SKM-1 (cell line): Measurements from ENCODE around the gene TAS2R38.
"Not testable (repeated sequence)": the region's sequence is repeated elsewhere in the genome, so short reads cannot be mapped to it uniquely, and the experiment has no call there.

Experiments
- DNase-seq: peaks from one replicate; lab custom pipeline; 2025; ENCODE audit not compliant: unreplicated experiment; lab: John Stamatoyannopoulos, UW

The TAS2R38 gene

DNA sequence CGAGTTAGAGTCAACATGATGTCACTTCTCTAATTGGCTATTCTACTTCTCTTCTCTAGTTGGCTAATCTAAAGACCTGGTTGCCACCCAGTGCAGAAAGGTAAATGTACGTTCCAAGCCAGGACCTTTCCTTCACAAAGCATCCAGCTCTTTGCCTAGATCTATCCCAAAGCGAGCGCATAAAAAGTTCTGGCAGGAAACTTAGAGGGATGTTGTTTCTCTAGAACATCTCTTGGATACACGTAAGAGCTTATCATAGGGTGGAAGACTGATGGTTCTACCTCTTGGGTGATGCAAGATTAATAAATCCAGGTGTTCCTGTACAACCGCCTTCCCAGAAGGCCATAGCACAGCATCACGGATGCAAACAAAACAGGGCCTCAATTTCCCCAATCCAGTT lies at the start of gene TAS2R38:
Gene TAS2R38, minus strand, starts transcription at position 101 of the 400 bp plus-strand sequence. Its CDS starts 84 bp downstream, at position 17.
- no peak for DNase-seq

DNA sequence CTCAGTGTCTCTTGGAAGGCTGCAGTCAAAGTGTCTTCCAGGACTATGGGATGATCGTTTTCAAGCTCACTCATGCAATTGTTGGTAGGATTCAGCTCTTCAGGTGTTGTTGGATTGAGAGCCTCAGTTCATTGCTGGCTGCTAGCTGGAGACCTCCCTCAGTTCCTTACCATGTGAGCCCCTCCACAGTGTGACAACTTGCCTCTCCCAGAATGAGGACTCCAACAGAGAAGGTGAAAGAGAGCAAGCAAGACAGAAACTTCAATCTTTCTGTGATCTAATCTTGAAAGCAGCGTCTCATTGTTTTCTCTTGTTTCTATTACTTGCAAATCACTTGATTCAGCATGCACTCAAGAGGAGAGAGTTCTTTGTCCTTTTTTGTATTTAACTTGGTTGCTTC lies 44.6 kb upstream of the TAS2R38 start:
- no peak for DNase-seq

DNA sequence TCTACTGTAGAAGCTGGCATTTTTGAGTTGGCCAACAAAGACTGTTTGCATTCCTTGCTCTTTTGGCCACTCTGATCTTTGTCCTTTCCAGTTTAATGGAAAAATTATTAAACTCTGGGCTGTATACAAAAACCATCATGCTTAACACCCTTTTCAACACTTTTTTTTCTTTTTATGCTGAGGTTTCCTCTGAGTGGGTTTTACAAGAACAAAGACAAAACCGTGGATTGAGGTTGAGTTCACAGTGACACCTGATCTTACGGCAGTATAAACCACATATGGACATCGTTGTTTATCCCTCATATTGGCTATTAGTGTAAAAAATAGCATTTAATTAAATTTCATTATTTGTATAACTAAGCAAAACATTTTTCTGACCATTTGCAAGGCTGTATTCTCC lies 43.9 kb upstream of the TAS2R38 start:
- DNase-seq, result no peak

DNA sequence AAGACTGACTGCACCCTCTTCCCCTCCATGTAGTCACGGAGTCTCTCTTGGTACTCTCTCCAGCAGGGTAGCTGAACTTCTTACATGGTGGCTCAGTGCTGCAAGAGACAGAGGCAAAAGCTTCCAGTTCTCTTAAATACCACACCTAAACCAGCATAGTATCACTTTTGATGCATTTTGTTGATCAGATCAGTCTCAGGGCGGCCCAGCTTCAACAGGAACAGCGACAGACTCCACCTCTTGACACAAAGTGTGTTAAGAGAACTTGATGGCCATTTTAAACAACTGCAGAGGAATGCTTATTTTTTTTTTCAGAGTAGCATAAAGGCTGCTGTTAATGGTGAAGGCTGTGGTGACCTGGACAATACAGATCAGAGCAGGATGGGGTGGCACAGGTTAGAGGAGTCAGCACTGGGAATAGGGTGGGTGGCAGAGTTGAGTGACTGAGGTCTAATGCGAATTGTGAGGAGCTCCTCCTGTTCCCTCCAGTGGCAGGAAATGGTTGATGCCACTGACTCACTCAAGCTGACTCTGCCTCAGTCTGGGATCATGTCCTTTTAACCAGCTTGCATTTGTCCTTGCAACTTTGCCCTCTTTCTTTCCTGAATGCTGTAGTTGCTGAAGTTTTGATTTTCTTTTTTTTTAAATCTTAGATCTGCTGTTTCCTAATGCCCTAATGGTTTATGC lies 39.4 kb upstream of the TAS2R38 start:
- DNase-seq, result no peak

DNA sequence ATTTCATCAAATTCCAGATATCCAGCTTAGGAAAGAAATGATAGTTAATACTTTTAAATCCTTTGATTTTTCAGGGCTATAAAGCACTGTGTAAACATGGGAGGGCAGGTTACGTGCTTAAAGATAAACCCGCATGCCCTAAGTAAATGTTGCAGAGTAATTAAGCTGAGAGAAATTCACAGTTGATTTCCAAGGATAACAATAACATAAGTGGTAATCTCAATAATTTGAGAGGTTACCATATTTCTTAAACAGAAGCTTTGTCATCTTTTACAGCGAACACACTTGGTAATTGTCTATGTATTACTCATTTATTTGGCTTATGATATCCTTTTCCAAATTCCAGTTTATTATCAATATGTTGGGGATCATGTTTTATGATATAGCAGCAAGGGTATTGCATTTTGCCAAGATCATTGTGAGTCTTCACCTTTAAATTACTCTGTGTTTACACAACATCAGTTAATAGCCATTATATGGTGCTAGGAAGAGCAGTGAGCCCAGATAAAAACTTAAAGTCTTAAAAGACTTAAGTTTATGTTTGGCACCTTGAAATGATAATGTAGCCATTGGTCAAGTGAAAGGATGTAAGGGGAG lies 37.5 kb upstream of the TAS2R38 start:
- no peak for DNase-seq

DNA sequence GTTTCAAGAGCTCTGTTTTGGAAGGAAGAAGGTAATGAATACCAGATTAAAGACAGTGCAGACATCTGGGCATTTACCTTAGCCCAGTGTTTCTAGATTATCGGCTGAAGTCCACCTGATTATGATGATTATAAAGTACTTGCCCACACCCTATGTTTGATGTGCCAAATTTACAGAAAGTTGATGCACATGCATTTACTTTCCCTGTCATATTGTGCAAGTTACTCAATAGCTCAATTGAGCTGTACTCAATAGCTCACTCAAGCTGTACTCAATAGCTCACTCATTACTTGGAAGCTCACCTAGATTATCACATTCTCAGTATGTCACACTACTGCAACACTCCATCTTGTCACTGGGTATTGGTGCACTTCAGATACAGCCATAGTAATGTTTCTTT lies 35.6 kb upstream of the TAS2R38 start:
- DNase-seq, result no peak

DNA sequence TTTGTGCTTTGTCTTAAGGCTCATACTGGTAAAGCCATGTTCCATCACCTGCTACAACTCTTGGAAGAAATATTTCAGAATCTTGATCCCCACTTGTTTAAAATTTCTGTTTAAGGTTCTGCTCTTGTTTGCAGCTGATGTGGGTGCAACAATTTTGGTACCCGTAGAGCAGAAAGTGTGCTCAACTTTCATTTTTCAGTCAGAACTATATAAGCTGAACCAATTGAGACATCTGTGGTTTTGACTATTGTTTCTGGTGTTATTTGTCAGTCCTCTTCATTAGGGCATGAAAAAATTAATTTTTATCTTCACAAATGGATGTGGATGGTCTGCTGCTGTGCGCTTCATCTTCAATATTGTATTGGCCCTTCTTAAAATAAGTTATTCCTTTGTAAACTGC lies 33.0 kb upstream of the TAS2R38 start:
- no peak for DNase-seq

- DNase-seq, result no peak
Measured at GRCh38 chr7:142002179-142002578, 28.6 kb upstream of the TAS2R38 start.

- no peak for DNase-seq
Measured at GRCh38 chr7:142001163-142001874, 27.7 kb upstream of the TAS2R38 start.

DNA sequence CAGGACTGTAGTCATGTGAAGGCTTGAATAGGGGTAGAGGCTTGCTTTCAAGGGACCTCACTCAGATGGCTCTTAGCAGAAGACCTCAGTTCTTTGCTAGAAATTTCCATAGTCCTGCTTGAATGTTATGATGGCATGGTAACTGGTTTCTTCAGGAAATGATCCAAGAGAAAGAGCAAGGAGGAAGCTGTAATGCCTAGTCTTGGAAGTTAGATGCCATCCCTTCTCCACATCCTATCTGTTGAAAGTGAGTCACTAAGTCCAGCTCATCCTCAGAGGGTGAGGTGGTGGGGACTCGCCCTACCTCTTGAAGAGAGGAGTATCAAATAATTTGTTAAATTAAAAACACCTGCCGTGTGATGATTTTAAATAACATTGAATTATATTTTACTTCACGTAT lies 26.7 kb upstream of the TAS2R38 start:
- no peak for DNase-seq

GRCh38 chr7:141999058-141999623 lies 25.6 kb upstream of the TAS2R38 start:
- DNase-seq, result no peak

DNA sequence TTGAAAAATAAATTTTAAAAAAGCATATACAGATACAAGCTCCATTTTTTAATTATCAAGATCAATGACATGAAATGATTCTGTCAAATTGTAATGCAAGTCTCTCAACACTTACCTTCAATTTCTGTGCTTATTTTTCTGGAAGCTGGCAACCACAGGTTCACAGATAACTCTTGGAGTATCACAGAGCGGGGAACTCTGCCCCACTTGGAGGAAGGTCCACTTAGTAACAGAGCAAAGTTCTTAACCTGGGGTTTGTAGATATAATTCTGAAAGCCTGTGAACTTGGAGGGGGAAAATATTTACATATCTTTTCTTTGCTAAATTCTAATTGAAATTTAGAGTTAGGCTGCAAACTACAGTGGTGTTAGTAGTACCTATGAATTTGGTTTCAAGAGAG lies 19.8 kb upstream of the TAS2R38 start:
- DNase-seq, result no peak

DNA sequence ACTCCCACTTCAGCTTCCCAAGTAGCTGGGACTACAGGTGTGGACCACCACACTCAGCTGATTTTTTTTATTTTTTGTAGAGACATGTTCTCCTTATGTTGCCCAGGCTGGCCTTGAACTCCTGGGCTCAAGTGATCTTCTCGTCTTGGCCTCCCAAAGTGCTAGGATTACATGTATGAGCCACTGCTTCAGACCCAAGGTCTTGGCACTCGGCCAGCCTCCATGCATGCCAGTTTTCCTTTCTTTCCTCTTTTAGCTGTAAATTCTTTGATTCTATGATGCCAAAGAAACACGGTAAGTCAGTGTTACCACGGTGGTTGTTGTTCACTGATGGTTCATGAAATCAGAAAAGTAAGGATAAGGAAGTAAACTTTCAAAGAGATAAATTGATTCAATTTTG lies 19.1 kb upstream of the TAS2R38 start:
- no peak for DNase-seq

DNA sequence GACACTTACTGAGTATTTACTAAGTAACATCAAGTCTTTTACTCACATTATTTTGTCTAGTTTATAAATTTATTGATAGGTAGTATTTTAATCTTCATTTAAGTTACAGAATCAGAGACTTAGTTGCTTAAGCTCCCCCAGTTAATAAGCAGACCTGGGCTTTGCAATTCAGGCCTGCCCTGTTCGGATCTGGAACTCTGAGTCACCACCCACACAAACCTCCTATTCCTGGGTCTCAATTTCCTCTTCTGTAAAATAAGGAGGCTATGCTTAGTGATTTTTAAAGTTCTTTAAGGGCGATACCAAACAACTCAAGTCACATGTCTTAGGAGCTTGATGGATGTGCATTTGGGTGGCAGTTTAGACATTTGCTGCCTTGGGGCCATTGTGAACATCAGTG lies 18.6 kb upstream of the TAS2R38 start:
- peak; percentile 51 for DNase-seq

DNA sequence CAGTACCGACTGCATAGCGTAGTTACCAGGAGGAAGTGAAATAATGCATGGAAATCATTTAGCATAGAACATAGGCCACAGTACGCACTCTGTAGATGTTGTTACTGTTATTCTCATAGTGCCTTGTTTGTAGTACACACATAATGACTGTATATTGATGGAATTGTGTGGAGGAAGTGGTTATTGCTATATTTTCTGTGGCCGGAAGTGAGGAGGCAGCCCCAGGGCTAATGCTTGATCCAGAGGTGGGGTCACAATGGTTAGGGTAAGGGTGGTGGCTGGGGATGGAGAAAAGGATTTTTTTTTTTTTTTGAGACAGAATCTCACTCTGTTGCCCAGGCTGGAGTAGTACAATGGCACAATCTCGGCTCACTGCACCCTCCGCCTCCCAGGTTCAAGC lies 17.6 kb upstream of the TAS2R38 start:
- peak; percentile 31 for DNase-seq

DNA sequence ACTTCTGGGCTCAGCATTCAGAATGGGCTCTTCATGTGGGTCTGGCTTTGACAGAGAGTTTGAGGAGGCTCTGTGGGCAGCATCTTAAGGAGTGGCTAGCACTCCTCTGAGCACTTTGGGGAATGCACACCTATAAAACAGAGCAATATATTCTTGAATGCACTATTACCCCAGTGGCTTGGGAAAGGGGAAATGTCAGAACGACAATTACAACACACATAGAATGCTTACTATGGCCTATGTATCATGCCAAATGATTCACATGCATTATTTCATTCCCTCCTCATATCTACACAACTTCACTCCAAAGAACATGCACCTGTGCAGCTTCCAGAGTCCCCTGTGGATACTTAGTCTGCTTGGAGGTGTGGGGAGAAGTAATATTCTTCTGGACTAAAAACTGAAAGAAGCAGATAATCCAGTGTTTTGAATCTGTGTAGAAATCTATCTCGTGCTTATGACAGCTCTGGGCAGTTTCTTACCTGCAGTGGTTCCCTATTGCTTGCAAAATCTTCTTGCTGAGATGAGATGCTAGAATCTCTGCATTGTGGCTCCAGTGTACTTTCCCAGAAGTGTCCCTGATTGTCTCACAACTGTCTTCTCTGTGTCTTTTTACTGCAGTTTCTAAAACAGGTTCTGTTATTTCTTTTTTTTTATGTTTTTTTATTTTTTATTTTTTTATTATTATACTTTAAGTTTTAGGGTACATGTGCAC lies 16.6 kb upstream of the TAS2R38 start:
- DNase-seq, result no peak

- not testable (repeated sequence) for DNase-seq
Measured at GRCh38 chr7:141987803-141988202, 14.2 kb upstream of the TAS2R38 start.

DNA sequence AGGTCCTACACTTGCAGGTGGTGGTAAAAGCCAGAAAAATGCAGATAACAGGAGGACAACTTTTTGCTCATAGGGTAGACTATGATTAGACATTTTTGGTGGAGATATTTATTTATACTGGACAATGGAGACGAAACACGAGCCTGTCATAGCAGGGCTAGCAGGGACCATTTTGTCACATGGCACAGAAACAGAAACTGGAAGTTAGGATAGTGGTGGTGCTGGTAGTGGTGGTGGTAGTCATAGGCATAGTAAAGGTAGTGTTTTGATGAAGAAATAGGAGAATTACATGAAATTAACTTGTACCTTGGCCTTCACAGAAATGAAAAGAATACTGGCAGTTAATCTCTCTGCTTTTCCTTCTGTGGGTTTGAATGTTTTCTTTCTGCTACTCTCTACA lies 13.3 kb upstream of the TAS2R38 start:
- DNase-seq, result no peak

- DNase-seq, result not testable (repeated sequence)
Measured at GRCh38 chr7:141985926-141986325, 12.4 kb upstream of the TAS2R38 start.

DNA sequence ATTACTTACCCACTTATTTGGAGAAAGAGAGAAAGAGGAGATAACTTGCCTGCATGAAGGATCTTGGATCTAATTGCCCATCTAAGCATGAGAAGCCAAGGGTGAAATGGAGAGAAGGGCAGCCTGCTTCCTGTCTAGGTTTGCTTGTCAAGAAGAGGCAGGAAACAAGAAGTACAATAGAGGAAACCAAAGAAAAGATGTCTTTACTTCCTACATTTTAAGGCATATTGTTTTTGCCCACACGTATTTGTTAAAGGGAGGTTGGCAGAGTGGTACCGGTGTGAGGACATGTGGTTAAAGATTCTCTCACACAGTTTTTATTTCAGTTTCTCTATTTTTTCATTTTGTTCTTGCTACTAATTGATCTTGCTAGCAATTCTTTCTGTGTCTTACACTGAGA lies 6.0 kb upstream of the TAS2R38 start:
- peak; percentile 79 for DNase-seq

- DNase-seq, result no peak
Measured at GRCh38 chr7:141978351-141978750, 4.8 kb upstream of the TAS2R38 start.
